GM12874 (cell line): ENCODE results near the gene GHR.

Experiments used
- CTCF ChIP-seq: IDR thresholded peaks from 2 replicates; pipeline ENCODE4 v1.5.1; 2011; ENCODE audit warnings: low read depth, mild to moderate bottlenecking, control low read depth, low read length, moderate library complexity; ENCODE audit not compliant: insufficient read depth

GHR gene

DNA sequence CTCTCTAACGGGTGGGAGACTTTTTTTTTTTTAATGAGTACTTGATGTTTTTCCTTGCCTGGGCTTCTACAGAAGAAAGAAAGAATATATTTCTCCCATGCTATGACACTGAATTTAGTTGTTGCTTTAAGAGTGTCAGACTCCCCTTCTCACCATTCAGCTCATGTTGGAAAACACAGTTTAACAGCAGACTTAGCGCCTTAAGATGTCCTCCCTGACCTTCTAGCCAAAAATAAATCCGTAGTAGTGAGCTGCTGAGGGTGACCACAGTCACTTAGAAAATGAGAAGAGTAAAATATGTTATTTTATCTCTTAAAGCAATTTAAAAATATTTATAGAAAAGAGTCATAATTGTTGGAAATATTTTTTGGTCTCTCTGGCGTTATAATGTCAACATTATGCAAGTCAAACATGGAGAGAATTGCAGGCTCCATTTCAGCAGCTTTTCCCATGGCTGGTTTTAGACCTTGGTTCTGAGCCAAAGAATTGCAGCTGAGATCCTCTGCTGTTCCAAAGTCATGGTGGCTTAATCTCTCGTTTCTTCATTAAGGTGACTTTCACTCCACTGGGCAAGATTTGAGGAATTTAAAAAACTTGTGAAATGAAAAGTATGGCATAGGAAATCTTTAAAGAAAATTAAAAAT, 143.5 kb downstream of the GHR start:
- TF ChIP-seq CTCF, result no peak

DNA sequence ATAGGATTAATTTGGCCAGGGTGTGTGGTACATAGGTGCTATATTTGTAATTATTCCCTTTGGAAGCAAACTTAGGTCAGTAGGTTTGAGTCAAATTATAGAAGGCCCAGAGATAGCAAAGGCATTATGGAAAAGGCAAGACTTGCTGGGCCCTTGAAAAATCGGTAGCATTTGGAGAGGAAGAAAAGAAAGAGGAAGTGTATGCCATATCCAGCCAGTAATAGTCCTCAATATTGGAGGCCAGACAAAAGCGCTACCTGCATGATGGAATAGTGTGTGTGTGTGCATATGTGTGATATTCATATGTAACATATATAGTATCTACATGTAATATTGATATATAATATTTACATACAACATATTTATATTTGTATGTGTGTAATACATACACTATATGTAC, 146.1 kb downstream of the GHR start:
- TF ChIP-seq CTCF, result no peak

DNA sequence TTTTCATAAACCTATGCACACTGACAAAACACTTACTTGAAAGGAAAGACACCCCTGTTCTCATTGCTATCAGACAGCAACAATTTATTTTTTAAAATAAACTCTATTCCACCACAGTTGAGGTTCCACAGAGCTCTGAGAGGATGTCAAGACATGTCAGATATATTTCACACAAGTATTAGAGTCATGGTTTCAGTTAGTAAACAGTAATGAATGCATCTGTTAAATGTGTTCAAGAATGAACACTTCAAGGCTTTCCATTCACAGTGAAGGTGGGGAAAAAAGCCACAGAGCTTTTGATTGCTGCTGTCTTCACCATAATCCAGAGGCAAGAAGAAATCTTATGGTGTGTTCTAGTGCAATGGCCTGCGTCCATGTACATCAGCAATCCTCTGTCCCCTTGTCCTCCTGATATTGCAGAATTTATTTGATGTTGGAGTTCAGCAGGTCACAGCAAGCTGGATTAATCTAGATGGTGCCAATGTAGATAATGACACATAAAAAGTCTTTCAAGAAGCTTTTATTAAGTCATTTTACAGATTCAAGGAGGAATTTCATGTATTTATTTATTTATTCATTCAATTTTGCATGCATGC, 146.8 kb downstream of the GHR start:
- no peak for TF ChIP-seq CTCF

- TF ChIP-seq CTCF, result no peak
Measured at GRCh38 chr5:42570966-42571960, 148.0 kb downstream of the GHR start.

DNA sequence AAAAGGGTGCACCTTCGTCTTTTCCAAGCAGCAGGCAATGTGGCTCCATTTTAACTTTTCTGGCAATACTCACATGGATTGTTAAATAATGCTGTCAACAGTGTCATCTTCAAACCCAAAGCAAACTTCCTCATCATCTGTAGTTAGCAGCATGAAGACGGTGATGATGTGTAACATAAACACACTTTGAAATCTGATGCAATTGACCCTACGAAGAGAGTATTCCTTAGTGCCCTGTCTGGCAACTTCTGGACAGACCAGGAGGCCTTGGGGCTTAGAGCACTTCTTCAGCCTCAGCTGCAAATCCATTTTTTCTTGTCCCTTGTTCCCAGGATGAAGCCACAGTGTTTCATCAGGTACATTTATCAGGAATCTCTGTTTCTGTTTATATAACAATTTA, 149.1 kb downstream of the GHR start:
- no peak for TF ChIP-seq CTCF

GRCh38 chr5:42573386-42573785, 150.1 kb downstream of the GHR start:
- no peak for TF ChIP-seq CTCF

DNA sequence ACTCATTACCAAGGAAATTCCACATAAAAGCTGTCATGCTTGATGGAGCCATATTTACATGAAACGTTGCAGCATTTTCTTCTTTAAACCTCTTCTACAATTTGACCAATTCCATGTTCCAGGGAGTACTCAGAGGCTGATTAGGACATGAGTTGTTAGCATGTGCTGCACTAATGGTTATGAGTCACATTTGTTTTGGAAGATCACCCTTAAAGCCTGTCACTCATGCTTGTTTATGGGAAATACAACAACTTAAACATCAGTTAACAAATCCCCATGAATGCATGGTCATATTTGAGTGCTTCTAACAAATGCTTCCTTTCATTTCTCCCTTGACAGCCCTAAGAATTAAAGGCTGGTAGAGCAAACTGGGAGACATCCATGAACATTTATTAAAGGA, 156.1 kb downstream of the GHR start:
- TF ChIP-seq CTCF, result no peak
